Measurements from ENCODE around the gene FCER1G.
"Not testable (repeated sequence)": the region's sequence is repeated elsewhere in the genome, so short reads cannot be mapped to it uniquely, and the experiment has no call there.

The FCER1G gene

DNA sequence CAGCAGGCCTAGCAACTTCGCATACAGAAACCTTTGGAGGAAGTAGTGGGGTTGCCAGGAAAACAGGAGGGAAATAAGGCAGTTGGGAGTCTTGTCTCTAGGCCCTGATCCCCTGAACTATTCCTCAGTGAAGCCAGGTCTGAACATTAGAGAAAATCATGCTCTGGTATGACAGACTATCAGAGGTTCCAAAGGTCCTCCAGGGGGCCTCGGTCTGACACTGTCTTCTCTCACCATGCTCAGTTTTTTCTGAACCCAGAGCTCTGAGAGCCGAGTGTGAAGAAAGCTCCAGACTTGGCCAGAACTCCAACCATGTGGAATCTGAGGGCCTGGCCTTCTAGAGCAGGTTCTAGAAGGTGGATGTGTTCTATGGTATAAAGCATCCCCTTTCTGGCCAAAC lies 14.8 kb downstream of the FCER1G start:
- no peak for DNase-seq (ENCODE audit: low spot score)

DNA sequence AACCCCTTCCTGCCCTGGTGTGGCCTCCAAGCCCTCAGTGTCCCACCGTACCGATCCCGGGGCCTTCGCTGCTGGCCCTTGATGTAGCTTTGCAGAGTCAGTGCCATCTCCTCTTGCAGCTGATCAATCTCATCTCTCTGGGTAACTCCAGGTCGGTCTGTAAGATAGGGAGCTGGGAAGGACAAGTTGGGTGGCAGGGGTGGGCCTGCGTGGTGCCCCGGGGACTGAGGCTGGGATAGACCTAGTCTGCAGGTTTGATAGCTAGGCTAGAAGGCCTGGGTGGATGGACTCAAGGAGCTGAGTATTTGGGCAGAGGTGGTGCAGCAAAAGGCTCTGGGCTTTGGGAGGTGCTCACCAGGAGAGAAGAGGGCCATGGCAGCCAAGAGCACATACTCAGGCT lies 15.7 kb downstream of the FCER1G start:
- DNase-seq (ENCODE audit: low spot score), result no peak

DNA sequence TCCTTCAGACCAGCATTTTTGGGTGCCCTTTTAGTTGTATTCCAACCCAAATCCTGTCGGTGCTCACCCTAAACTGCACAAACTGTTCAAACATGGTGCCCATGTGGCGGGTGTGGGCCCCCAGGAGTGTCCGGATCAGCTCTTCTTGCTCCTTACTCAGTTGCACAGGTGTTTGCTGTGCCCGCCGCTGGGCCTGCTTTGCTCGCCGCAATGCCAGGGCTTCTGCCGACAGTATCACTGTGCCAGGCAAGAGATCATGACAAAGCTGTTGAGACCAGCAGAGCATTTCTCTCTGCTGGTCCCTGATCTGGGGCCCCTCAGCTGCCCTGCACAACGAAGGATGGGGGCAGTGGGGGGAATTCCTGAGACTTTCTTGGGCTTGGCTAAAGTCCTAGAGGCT lies 18.0 kb downstream of the FCER1G start:
- no peak for DNase-seq (ENCODE audit: low spot score)

DNA sequence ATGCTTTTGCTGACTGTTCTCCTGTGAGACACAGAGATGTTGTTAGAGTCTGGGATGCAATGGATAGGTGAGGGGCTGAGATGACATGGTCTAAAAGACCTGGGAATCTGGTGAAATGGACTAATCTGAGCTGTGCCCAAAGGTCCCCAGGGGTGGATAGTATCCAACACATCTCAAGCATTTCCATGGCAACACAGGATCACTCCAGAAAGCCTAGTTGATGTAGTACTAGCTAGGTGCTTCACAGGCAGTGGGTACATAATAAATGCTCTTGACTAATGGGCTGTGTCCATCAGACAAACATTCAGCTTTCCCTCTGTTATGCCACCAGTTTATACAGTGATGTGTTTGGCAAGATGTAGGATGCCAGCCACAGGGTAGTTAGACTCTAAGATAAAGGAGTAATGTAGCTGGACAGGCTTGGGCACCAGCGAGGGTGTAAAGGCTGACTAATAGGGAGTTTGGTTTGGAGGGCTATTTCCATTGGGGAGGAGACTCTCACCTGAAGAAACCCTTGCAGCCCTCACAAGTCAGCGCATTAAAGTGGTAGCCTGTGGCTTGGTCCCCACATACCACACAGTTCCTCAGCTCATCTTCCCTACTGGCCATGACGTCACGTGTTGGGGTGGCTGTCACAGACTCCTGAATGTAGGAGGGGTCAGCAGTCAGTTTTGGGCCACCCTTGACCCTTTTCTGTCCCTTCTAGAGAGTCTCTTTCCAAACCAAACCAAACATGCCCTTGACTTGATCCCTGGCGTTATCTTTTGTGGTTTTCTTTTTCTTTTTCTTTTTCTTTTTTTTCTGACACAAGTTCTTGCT lies 21.1 kb downstream of the FCER1G start:
- no peak for DNase-seq (ENCODE audit: low spot score)

DNA sequence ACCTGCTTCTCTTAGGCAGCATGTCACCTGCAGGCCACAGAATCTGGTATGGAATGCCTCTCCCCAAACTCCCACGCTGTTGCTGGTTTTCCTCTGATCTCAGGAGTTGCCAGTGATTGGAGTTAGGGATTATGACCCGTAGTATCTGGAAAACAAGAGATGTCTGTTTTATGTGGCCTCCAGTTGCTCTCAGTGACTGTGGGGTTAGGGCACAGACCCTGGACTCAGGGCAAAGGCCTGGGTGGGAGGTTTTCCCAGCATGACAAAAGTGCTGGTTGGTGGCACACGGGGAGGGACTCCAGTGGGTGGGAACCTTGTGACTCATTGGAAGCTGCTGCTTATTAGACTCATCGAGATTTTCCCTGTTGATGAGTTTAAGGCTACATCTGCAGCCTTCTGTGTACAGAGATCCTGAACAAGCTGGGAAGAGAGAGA lies 23.0 kb downstream of the FCER1G start, which contains the start of gene NR1I3:
Gene NR1I3 (minus strand): TSS at position 165 of the 435 bp plus-strand sequence. CDS start 1,638 bp downstream, outside the sequence.
- DNase-seq (ENCODE audit: low spot score), result no peak

DNA sequence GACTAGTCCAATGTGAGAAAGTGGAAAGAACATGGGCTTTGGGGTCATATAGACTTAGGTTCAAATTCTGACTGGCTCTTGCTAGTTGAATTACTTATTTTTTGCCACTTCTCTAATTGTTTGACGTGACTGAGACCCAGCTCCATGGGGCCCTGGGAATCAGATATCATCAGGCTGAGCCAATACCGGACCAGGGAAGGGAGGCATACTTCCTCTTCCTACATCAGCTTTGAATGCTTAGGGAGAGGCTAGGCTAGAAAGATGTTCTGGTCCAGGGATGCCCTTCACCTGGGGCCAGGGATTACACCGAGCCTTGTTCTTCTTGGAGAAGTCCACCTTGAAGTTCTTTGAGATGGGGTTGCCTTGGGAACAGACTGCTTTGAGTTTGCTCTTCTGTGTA lies 26.6 kb downstream of the FCER1G start:
- no peak for DNase-seq (ENCODE audit: low spot score)

DNA sequence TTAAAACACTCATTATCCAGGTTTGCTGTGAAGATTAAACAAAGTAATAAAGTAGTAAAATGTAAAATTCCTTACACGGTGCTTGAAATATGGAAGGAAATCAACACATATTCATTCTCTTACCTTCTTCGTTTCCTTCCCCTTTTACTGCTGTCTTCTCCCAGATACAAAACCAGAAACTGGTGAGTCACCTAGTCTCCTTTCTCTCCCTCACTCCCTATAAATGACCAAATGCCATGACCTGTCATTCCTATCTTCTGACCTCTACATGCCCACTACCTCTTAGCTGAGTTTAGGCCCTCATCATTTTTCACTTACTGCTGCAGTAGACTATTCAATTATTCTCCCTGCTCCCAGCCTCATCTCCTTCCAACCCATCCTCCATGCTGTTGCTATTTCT lies 27.2 kb downstream of the FCER1G start:
- no peak for DNase-seq (ENCODE audit: low spot score)

DNA sequence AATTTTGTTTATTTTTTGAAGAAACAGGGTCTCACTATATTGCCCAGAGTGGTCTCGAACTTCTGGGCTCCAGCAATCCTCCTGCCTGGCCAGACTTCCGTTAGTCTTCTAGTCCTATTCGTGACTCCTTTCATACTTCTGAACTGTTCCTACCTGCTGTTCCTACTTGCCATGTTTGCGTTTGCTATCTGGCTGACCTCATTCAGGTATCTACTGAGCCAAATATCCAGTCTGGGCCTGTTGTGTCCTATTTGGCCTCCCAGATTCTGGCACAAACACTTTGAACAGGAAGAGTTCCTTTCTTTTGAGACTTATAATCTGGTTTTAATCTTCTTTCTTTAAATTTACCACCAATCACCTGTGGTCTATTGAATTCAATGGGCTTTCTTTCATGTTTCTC lies 29.8 kb downstream of the FCER1G start:
- no peak for DNase-seq (ENCODE audit: low spot score)

DNA sequence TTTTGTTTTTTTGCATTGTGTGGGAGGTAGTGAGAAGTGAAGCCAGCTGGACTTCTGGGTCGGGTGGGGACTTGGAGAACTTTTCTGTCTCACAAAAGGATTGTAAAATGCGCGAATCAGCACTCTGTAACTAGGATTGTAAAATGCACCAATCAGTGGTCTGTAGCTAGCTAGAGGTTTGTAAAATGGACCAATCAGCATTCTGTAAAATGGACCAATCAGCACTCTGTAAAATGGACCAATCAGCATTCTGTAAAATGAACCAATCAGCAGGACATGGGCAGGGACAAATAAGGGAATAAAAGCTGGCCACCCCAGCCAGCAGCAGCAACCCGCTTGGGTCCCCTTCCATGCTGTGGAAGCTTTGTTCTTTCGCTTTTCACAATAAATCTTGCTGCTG lies 35.0 kb downstream of the FCER1G start:
- DNase-seq (ENCODE audit: low spot score), result not testable (repeated sequence)

DNA sequence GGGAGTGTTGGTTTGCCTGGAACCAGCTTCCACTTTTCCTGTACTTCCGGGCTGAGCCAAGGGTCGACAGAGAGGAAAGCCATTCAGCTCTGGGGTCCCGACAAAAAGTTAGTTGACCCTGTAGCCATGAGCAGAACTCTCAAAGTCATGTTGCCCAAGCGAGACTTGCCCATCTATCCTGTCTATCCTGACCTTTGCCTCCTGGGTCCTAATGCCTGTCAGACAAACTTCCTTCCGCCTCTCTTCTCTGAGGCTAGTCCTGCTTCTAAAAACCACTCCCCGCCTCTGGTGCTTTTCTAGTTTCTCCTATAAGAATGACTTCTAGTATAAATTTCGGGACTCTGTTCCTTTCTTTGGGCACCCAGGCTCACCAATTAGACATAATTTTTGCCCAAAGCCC lies 35.7 kb downstream of the FCER1G start:
- no peak for DNase-seq (ENCODE audit: low spot score)

DNA sequence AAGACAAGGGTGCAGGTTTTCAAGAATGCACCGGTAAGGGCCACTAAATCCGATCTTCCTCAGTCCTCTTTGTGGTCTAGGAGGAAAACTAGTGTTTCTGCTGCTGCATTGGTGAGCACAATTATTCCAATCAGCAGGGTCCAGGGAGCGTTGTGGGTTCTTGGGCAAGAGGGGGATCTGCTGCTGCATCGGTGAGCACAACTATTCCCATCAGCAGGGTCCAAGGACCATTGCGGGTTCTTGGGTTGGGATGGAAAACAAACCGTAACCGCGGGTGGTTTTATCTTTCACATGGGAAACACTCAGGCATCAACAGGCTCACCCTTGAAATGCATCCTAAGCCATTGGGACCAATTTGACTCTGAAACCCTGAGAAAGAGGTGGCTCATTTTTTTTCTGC lies 36.5 kb downstream of the FCER1G start:
- DNase-seq (ENCODE audit: low spot score), result no peak

DNA sequence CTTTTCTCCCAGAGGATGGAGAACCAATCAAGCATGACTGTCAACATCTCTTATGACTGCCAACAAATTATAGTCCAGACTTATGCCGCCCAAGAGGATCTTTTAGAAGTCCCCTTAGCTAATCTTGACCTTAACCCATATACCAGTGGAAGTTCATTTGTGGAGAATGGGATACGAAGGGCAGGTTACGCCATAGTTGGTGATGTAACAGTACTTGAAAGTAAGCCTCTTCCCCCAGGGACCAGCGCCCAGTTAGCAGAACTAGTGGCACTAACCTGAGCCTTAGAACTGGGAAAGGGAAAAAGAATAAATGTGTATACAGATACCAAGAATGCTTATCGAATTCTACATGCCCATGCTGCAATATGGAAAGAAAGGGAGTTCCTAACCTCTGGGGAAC lies 40.2 kb downstream of the FCER1G start:
- DNase-seq (ENCODE audit: low spot score), result not testable (repeated sequence)

DNA sequence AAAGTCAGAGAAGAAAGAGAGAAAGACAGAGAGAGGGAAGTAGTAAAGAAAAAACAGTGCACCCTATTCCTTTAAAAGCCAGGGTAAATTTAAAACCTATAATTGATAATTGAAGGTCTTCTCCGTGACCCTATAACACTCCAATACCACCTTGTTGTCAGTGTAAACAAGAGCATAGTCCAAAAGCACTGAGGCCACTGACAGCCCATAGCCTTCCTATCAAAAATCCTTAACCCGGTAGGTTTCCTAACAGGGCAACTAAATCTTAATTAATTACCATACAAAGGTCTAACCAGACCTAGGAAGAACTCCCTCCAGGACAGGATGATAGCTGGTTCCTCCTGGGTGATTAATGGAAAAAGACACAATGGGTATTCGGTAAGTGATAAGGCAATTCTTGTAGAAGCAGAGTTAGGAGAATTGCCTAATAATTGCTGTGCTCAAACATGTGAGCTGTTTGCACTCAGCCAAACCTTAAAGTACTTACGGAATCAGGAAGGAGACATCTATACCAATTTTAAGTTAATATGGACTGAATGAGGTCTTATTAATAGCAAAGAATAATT lies 40.9 kb downstream of the FCER1G start:
- not testable (repeated sequence) for DNase-seq (ENCODE audit: low spot score)

DNA sequence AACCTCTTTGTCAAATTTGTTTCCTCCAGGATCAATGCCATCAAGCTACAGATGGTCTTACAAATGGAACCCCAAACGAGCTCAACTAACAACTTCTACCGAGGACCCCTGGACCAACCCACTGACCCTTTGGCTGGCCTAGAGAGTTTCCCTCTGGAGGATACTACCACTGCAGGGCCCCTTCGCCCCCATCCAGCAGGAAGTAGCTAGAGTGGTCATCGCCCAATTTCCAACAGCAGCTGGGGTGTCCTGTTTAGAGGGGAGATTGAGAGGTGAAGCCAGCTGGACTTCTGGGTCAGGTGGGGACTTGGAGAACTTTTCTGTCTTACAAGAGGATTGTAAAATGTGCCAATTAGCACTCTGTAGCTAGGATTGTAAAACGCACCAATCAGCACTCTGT lies 42.0 kb downstream of the FCER1G start:
- DNase-seq (ENCODE audit: low spot score), result not testable (repeated sequence)

DNA sequence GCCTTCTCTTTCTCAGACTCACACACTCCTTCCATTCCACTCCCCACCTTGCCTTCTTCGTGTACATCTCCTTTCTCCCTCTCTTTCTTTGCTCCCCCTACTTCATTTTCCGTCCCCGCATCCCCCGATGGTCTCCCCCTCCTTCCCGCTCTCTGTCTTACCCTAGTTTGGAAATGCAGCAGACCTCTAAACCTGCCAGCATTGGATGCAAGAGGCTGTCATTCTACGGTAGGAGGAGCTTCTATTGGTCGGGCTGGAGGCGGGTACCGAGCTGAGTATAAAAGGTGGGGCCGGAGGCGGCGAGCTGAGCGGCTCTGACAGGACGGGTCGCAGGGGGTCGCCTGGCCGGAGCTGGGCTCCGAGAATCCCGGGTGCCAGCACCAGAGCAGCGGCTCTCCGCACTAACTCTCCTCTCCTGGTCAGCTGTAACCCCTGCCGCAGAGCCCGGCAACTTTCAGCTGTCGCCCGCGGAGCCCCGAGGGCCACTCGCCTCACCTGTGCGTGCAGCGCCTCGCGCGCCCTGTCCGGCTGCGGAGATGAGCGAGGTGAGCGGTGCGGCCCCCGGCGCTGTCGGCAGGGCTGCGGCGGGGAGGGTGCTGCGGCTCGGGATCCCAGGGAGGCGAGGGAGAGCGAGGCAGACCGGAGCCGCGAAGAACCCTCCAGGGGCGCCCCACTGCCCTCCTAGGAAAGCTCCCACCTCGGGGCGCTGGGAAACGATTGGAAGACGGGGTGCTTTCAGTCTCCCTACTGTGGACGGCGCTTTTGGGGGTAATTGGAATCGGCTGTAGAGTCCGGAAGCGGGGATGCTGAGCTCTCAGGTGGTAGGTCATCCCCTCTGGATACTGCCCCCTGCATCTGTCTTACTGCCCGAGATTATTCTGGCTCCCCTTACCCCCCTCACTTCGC lies 43.6 kb downstream of the FCER1G start, which contains the start of gene PCP4L1:
Gene PCP4L1 (plus strand): TSS at position 307 of the 906 bp plus-strand sequence. CDS start 230 bp downstream, at position 537.
- no peak for DNase-seq (ENCODE audit: low spot score)

DNA sequence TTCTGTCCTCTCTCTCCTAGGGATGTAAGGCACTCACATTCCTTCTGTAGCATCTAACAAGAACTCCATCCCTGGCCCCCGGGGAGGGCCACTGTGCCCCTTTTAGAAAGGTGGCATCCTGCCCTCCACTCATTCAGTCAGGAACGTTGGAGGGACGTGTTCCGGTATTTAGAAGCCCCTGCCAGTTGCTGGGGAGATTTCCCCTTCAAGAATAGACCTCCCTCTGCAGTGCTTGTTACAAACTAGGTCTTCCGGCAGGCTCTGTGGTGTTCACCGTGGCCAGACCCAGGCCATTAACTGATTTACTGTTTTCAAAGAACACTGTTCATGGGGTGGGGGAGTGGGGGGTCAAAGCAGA lies 44.2 kb downstream of the FCER1G start:
- DNase-seq (ENCODE audit: low spot score), result no peak

DNA sequence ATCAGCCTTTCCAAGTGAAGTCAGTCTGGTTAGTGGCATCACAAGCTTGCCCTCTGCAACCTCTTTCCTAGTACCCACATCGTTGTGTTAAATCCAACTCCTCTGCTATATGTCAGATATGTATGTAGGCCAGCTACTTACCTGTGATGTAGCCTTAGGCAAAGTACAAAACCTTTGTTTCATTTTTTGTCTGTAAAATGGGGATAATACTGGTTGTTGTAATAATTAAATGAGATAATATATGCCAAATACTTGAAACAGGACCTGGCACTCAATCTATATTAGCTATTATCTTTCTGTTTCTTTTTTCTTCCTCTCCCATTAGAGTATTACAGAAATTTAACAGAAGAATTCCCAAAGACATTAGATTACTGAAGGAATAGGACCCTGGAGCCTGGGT lies 44.7 kb downstream of the FCER1G start:
- DNase-seq (ENCODE audit: low spot score), result no peak

DNA sequence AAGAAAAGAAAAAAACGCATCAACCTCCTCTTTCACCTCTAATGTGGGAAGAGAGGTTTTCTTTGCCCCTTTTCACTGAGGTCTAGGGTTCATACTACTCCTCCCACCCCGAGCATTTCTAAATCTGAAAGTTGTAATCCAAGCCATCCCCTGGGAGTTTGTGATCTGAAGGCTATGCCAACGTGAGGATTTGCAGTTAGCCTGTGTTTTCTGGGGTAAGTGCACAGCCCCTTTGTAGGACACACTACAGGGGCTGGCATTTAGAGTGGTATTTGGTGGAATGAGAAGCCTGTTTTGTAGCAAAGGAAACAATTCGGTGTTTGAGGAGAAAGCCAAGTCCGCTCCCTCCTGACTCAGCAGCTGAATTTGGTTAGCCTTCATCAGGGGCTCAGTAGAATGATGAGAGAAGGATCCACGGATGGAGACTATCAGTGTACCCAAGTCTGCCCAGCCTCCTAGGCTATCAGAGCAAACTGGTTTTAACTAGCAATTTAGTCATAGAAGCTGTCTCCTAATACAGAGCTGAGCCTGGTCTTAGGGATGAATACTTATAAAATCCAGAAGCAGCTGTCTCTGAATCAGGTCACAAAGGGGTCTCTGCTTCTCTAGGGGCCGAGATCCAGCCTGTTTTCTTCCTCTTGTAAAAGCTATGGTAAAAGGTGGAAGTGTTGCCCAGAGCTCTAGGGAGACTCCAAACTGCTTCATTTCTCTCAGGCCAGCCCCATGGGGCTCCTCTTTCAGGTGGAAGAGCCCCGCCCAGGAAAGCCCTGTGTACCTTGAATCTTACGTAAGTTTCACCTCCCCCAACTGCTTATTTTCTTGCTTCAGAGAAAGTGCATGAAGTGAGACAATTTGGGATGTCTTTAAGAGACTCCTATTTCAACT lies 45.5 kb downstream of the FCER1G start:
- DNase-seq (ENCODE audit: low spot score), result no peak

DNA sequence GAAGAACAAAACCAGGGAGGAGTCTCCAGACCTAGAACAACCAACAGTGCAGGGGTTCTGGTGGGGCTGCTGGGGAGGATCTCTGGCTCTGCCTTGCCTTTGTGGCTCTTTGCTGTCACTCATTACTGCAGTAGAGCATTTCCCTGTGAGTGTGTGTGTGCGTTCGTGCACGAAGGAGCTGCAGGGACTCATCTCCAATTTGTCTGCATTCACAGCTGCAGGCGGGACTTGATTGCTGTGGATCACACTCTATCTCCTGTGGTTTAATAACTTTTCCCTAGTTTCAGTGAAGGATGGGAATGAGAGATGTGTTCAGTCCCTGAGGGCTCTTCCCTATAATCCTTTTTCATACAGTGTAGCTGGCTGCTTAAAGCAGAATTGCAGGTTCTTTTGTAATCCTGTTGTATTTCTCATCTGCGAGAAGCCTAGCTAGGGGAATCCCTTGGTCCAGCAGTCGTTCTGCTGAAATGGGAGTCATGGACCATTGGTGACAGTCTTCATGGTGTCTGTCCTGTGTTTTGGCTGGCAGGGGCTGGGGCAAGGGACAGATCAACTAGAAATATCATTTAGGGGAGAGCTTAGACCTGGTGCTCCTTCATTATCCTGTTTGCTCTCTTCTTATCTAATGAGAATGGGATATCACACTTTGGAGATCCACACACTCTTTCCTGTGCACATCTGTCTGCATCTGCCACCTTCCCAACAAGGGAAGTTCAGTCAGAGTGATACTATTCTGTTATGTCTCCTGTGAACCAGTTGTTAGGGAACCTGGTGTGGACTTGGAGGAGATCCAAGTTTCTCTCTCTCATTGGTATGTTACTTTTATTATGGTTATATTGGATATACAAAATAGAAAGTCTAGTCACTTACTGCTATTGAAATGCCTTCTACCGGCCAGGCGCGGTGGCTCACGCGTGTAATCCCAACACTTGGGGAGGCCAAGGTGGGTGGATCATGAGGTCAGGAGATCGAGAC lies 46.5 kb downstream of the FCER1G start:
- DNase-seq (ENCODE audit: low spot score), result no peak

DNA sequence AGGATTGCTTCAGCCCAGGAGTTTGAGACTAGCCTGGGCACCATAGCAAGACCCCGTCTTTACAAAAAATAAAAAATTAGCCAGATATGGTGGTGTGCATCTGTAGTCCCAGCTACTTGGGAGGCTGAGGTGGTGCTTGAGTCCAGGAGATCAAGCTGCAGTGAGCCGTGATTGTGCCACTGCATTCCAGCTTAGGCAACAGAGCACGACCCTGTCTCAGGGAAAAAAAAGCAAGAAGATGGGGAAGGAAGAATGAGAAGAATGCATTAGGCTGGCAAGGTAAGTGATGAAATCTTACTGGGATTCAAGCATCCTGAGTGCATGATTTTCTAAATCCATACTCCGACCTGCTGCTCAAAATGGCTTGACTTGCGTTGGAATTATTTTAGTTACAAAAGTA lies 50.2 kb downstream of the FCER1G start:
- no peak for DNase-seq (ENCODE audit: low spot score)
